GM23338 (cell line): Measurements from ENCODE around the gene CEND1. TPM values are rescaled to one million over a fixed set of nuclear protein-coding genes. Genes with fewer than 3 reads are reported as not detected.

Experiments used
- ATAC-seq: fragments of 200-7000 bp; cut with Tn5 transposase; 3 replicates; pipeline ENCODE4 v1.9.1; 2020
- DNase-seq: peaks from one replicate; pipeline ENCODE4 v3.0.0-alpha.2; 2015; ENCODE audit warnings: low spot score
- H2AFZ ChIP-seq: fragments of 200-600 bp; sonication (generic); 2 replicates; pipeline ENCODE4 v1.8.0; 2016; ENCODE audit warnings: antibody characterized with exemption, mild to moderate bottlenecking, moderate library complexity
- H3F3A ChIP-seq: fragments of 200-600 bp; sonication (generic); replicated peaks from 2 replicates; pipeline ENCODE4 v1.8.0; 2017; ENCODE audit warnings: antibody characterized with exemption, mixed run types, low read depth
- H3K27ac ChIP-seq: fragments of 200-600 bp; sonication (generic); 2 replicates; pipeline ENCODE4 v1.6.1; 2016; ENCODE audit warnings: low read depth
- H3K27me3 ChIP-seq: fragments of 200-600 bp; sonication (generic); 2 replicates; pipeline ENCODE4 v1.8.0; 2016; ENCODE audit warnings: mild to moderate bottlenecking, mixed run types, moderate library complexity; ENCODE audit not compliant: insufficient read depth
- H3K36me3 ChIP-seq: fragments of 200-600 bp; sonication (generic); 2 replicates; pipeline ENCODE4 v1.8.0; 2016; ENCODE audit warnings: mild to moderate bottlenecking; ENCODE audit not compliant: insufficient read depth
- H3K4me1 ChIP-seq: fragments of 200-600 bp; sonication (generic); 2 replicates; pipeline ENCODE4 v1.8.0; 2016; ENCODE audit warnings: mild to moderate bottlenecking, moderate library complexity; ENCODE audit not compliant: insufficient read depth
- H3K4me2 ChIP-seq: fragments of 200-600 bp; sonication (generic); 2 replicates; pipeline ENCODE4 v1.7.1; 2017; ENCODE audit warnings: mixed run types
- H3K4me3 ChIP-seq: fragments of 200-600 bp; sonication (generic); 2 replicates; pipeline ENCODE4 v1.6.1; 2016; ENCODE audit warnings: mixed run types
- H3K79me2 ChIP-seq: fragments of 200-600 bp; sonication (generic); replicated peaks from 2 replicates; pipeline ENCODE4 v1.8.0; 2017; ENCODE audit warnings: mild to moderate bottlenecking; ENCODE audit not compliant: insufficient read depth
- H3K9me2 ChIP-seq: fragments of 200-600 bp; sonication (generic); 2 replicates; pipeline ENCODE4 v1.8.0; 2017; ENCODE audit not compliant: insufficient read depth
- H4K20me1 ChIP-seq: fragments of 200-600 bp; sonication (generic); replicated peaks from 2 replicates; pipeline ENCODE4 v1.8.0; 2017; ENCODE audit warnings: mild to moderate bottlenecking; ENCODE audit not compliant: insufficient read depth
- H3K27ac Mint-ChIP-seq: 2 replicates; pipeline ENCODE4 v1.8.0; 2020; ENCODE audit warnings: inconsistent platforms, mild to moderate bottlenecking, moderate library complexity, mixed read lengths
- H3K27me3 Mint-ChIP-seq: 3 replicates; pipeline ENCODE4 v1.8.0; 2022; ENCODE audit warnings: low read depth, mild to moderate bottlenecking, moderate library complexity, mixed read lengths, inconsistent platforms; ENCODE audit not compliant: insufficient read depth, poor library complexity
- H3K36me3 Mint-ChIP-seq: 3 replicates; pipeline ENCODE4 v1.8.0; 2021; ENCODE audit warnings: low read depth, mild to moderate bottlenecking, inconsistent platforms, moderate library complexity, mixed read lengths
- H3K4me1 Mint-ChIP-seq: 3 replicates; pipeline ENCODE4 v1.8.0; 2020; ENCODE audit warnings: mild to moderate bottlenecking, inconsistent platforms, mixed read lengths
- H3K4me3 Mint-ChIP-seq: 3 replicates; pipeline ENCODE4 v1.8.0; 2021; ENCODE audit warnings: moderate library complexity, mild to moderate bottlenecking, inconsistent platforms, mixed read lengths
- H3K9me3 Mint-ChIP-seq: 3 replicates; pipeline ENCODE4 v1.8.0; 2020; ENCODE audit warnings: moderate library complexity, mild to moderate bottlenecking, inconsistent platforms, mixed read lengths
- CREB1 ChIP-seq: fragments of 250-450 bp; sonication (Bioruptor Pico); IDR thresholded peaks from 2 replicates; pipeline ENCODE4 v1.5.0; 2020; ENCODE audit warnings: low read depth, mild to moderate bottlenecking, moderate library complexity
- CTCF ChIP-seq, 2 experiments: fragments of 200-600 bp in 1 of 2; sonication (generic) in 1 of 2; conservative IDR thresholded peaks; 2 replicates each; pipeline versions ENCODE4 v1.5.1 to v1.6.1; 2016 to 2017; ENCODE audit warnings: antibody characterized with exemption in 2 of 2, low read depth in 2 of 2, mild to moderate bottlenecking in 2 of 2, moderate library complexity in 1 of 2
- EZH2 ChIP-seq: fragments of 200-600 bp; sonication (generic); IDR thresholded peaks from one replicate; pipeline ENCODE4 v1.8.0; 2017; ENCODE audit warnings: antibody characterized with exemption, mild to moderate bottlenecking, low read depth; ENCODE audit not compliant: unreplicated experiment
- EZH2phosphoT487 ChIP-seq: fragments of 200-600 bp; sonication (generic); IDR thresholded peaks from one replicate; pipeline ENCODE4 v1.8.1; 2018; ENCODE audit warnings: antibody characterized with exemption; ENCODE audit not compliant: unreplicated experiment
- JUNB ChIP-seq: IDR thresholded peaks from one replicate; pipeline ENCODE4 v1.6.1; 2016; ENCODE audit warnings: antibody characterized with exemption; ENCODE audit not compliant: unreplicated experiment
- NANOG ChIP-seq: IDR thresholded peaks from 2 replicates; pipeline ENCODE4 v1.6.1; 2016; ENCODE audit warnings: antibody characterized with exemption, borderline replicate concordance
- POLR2AphosphoS5 ChIP-seq: IDR thresholded peaks from 2 replicates; pipeline ENCODE4 v1.6.1; 2016; ENCODE audit warnings: antibody characterized with exemption, low read depth
- STAT1 ChIP-seq: IDR thresholded peaks from one replicate; pipeline ENCODE4 v1.6.1; 2016; ENCODE audit warnings: antibody characterized with exemption; ENCODE audit not compliant: unreplicated experiment
- ZNF114 ChIP-seq: fragments of 250-450 bp; sonication (Bioruptor Pico); IDR thresholded peaks from 2 replicates; pipeline ENCODE4 v1.5.0; 2020; ENCODE audit warnings: mild to moderate bottlenecking, moderate library complexity
- ZNF331 ChIP-seq: fragments of 250-450 bp; sonication (Bioruptor Pico); IDR thresholded peaks from 2 replicates; pipeline ENCODE4 v1.5.0; 2020; ENCODE audit warnings: low read depth, mild to moderate bottlenecking, moderate library complexity
- ZNF462 ChIP-seq: fragments of 250-450 bp; sonication (Bioruptor Pico); IDR thresholded peaks from 2 replicates; pipeline ENCODE4 v1.5.0; 2020; ENCODE audit warnings: mild to moderate bottlenecking, moderate library complexity
- polyA plus RNA-seq: library from polyadenylated mRNA; unstranded; fragments of >200 nt; fragmentation: Nextera tagmentation; extraction: Ambion mirVana; gene quantifications from 2 replicates; pipeline ENCODE4 v1.2.1, GENCODE V29; 2016
- total RNA-seq: library from RNA; depleted of rRNA; stranded (reverse); fragments of >200 nt; shearing (Covaris generic); gene quantifications from 2 replicates; pipeline ENCODE4 v1.2.3, GENCODE V29; 2014

Gene CEND1
- total and polyA plus RNA-seq, 2 experiments from 2014 or later, result 4.8 to 5.5 TPM

GRCh38 chr11:837189-837989, 47.5 kb upstream of the CEND1 start:
- no peak overlapping the region for H3K27ac Mint-ChIP-seq
- H3K36me3 Mint-ChIP-seq, result peaks cover 38% of the 10 kb centered on the region
- H3K79me2 ChIP-seq, result peaks cover 23% of the 10 kb centered on the region

GRCh38 chr11:836700-837099, 46.8 kb upstream of the CEND1 start:
- Histone ChIP-seq H3K79me2 (peaks cover 17% of the 10 kb centered on the region), H3K4me3 (no peak overlapping the region), H3K4me1 (peaks cover 23% of the 10 kb centered on the region), H3K27me3 (peaks cover 7% of the 10 kb centered on the region), H3K9me2 (no peaks in the 10 kb centered on the region), H4K20me1 (peaks cover 35% of the 10 kb centered on the region), H3F3A (peaks cover 29% of the 10 kb centered on the region), H3K27ac (no peak overlapping the region), H2AFZ (no peak overlapping the region), H3K36me3 (peaks cover 6% of the 10 kb centered on the region; the same call in 1 of the 2 replicates), H3K4me2 (no peak overlapping the region)
- ATAC-seq (no peak), DNase-seq (no peak)
- H3K9me3 Mint-ChIP-seq, result no peaks in the 10 kb centered on the region
- no peak overlapping the region for H3K27ac Mint-ChIP-seq
- peaks cover 34% of the 10 kb centered on the region for H3K4me1 Mint-ChIP-seq
- peaks cover 36% of the 10 kb centered on the region for H3K27me3 Mint-ChIP-seq
- no peak overlapping the region for H3K4me3 Mint-ChIP-seq
- peaks cover 38% of the 10 kb centered on the region for H3K36me3 Mint-ChIP-seq
- TF ChIP-seq STAT1 (no peak), ZNF462 (CRISPR knock-in tag) (no peak), POLR2AphosphoS5 (no peak), EZH2phosphoT487 (no peak), EZH2 (no peak)

More at GRCh38 chr11:837189-837989, 47.5 kb upstream of the CEND1 start:
- Histone ChIP-seq H3F3A (peaks cover 26% of the 10 kb centered on the region), H4K20me1 (peaks cover 38% of the 10 kb centered on the region), H2AFZ (no peak overlapping the region), H3K4me3 (no peak overlapping the region), H3K4me1 (peaks cover 18% of the 10 kb centered on the region), H3K27me3 (peaks cover under 1% of the 10 kb centered on the region; the same call in 1 of the 2 replicates), H3K4me2 (no peak overlapping the region), H3K9me2 (no peaks in the 10 kb centered on the region), H3K36me3 (peaks cover 6% of the 10 kb centered on the region; the same call in 1 of the 2 replicates), H3K27ac (no peak overlapping the region)
- DNase-seq (no peak), ATAC-seq (no peak)
- Mint-ChIP-seq H3K4me1 (peaks cover 29% of the 10 kb centered on the region), H3K9me3 (no peaks in the 10 kb centered on the region), H3K4me3 (no peak overlapping the region), H3K27me3 (peaks cover 29% of the 10 kb centered on the region)
- no peak for TF ChIP-seq JUNB
- TF ChIP-seq EZH2, result no peak
- TF ChIP-seq NANOG, result no peak
- TF ChIP-seq ZNF331, result no peak
- TF ChIP-seq ZNF114 (CRISPR knock-in tag), result no peak
- TF ChIP-seq STAT1, result no peak
- no peak for TF ChIP-seq CREB1 (CRISPR knock-in tag)
- TF ChIP-seq EZH2phosphoT487, result no peak
- no peak for TF ChIP-seq CTCF (conservative IDR thresholded peaks at IDR 0.05; ENCODE audit: low read depth in 2 of 2)
